Effector memory CD4-positive, alpha-beta T cell (primary cell): ENCODE data around the gene LGALS7B.

Experiments used
- DNase-seq, 3 donors: peaks; one replicate each; pipeline ENCODE4 v3.0.0-alpha.2; 2020
- H3K27ac ChIP-seq: 2 replicates; pipeline ENCODE4 v1.7.0; 2013; ENCODE audit warnings: mild to moderate bottlenecking, low read length, moderate library complexity; ENCODE audit not compliant: insufficient read depth, poor library complexity, severe bottlenecking
- H3K27me3 ChIP-seq: replicated peaks from 2 replicates; pipeline ENCODE4 v1.7.0; 2013; ENCODE audit warnings: mild to moderate bottlenecking, low read length; ENCODE audit not compliant: insufficient read depth, control insufficient read depth, poor library complexity, severe bottlenecking
- H3K36me3 ChIP-seq: 2 replicates; pipeline ENCODE4 v1.7.0; 2013; ENCODE audit warnings: mild to moderate bottlenecking, low read length, moderate library complexity; ENCODE audit not compliant: control insufficient read depth, insufficient read depth
- H3K4me1 ChIP-seq: 2 replicates; pipeline ENCODE4 v1.7.0; 2013; ENCODE audit warnings: low read length, mild to moderate bottlenecking; ENCODE audit not compliant: control insufficient read depth, insufficient read depth, poor library complexity, severe bottlenecking
- H3K4me3 ChIP-seq: 2 replicates; pipeline ENCODE4 v1.7.0; 2013; ENCODE audit warnings: low read length, low read depth, mild to moderate bottlenecking; ENCODE audit not compliant: insufficient read depth, poor library complexity, severe bottlenecking
- H3K9me3 ChIP-seq: 2 replicates; pipeline ENCODE4 v1.7.0; 2013; ENCODE audit warnings: mild to moderate bottlenecking, low read length, moderate library complexity; ENCODE audit not compliant: control insufficient read depth

LGALS7B gene

DNA sequence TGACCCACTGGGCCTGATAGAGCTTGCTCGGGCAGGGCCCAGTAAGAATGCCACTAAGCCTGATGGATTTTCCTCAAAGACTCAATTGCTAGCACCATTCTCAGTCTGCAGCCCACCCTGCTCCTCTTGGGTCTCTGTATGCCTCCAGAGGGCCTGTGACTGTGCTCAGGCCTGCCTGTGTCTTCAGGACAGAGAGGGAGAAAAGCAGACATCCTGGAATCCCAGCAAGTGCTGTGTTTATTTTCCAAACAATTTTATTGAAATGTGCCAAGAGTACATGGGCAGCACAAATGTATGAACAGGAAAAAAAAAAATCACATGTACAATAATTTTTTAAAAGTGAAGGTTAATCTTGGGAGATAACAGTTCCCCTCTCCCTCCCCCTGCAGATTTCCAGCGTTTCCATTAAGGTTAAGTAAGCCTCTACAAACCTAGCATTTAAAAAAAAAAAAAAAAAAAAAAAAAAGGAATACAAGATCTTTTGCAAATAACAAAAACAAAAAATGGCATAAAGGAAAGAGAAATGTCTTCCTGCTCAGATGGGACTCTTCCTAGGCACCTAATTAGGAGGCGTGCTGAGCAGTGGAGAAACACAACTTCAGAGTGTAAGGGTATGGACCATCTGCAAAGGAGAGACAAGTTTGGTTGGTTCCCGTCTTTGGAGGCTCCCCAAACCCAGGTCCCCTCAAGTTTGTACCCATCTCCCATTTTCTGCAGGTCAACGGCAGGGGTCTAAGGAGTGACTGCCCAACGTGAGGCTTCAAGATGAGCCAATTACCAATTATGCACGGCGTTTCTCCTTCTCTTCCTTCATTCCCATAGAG, 47.4 kb downstream of the LGALS7B start:
- Histone ChIP-seq H3K4me3 (no peak overlapping the region), H3K27me3 (no peaks in the 10 kb centered on the region), H3K27ac (no peak overlapping the region), H3K9me3 (no peaks in the 10 kb centered on the region), H3K36me3 (peaks cover 57% of the 10 kb centered on the region), H3K4me1 (peaks cover 9% of the 10 kb centered on the region)
- no peak for DNase-seq

DNA sequence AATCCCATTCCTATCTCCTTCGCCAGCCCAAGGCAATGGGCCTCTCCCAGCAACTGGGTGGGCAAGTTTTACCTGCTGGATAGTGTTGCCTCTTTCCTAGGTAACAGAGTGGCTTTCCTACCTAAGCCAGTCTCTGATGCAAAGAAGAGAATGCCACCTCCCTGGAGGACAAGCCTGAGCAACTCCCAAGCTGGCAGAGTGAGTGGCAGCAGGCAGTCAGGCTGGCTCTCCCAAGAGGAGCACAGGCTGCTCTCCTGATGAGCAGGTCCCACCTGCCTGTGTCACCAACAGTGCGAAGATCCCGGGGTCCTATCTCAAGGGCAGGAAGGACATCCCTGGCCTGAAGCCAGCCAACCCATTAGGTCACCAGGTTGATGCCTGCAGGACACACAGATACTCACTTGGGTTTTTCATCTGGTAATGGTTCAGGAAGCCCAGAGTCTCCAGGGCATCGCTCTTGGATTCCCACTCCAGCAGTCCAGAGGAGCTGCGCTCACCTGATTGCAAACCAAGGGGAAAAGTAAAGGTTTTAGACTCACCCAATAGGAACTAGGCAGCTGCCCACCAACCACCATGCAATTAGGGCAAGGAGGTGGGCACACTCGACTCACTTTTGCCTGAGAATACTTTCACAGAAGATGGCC, 48.1 kb downstream of the LGALS7B start:
- no peak overlapping the region for H3K27ac ChIP-seq
- H3K27me3 ChIP-seq: no peaks in the 10 kb centered on the region
- peaks cover 15% of the 10 kb centered on the region for H3K4me1 ChIP-seq
- no peak for DNase-seq
- no peaks in the 10 kb centered on the region for H3K9me3 ChIP-seq
- peaks cover 58% of the 10 kb centered on the region for H3K36me3 ChIP-seq
- no peak overlapping the region for H3K4me3 ChIP-seq

DNA sequence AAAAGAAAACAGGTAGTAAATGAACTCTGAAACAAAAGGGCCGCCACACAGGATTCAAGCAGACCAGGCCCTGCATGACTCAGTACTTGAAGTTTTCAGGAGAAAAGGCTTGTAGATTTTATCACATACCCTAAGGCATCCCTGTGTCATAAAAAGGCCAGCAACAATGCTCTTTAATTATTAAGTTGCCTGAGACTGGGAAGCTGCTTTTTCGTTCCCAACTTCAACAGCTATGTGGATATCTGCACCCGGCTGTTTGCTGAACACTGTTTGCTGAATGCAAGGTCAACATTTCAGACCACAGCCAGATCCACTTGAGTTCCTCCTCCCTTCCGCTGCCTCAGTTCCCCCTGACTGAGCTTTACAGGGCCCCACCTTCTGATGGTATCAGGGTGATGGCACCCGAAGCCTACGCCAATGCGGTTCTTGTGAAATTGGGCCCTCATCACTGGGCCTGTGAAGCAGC, 48.7 kb downstream of the LGALS7B start:
- no peak overlapping the region for H3K27ac ChIP-seq
- H3K4me1 ChIP-seq: peaks cover 17% of the 10 kb centered on the region
- no peak for DNase-seq

DNA sequence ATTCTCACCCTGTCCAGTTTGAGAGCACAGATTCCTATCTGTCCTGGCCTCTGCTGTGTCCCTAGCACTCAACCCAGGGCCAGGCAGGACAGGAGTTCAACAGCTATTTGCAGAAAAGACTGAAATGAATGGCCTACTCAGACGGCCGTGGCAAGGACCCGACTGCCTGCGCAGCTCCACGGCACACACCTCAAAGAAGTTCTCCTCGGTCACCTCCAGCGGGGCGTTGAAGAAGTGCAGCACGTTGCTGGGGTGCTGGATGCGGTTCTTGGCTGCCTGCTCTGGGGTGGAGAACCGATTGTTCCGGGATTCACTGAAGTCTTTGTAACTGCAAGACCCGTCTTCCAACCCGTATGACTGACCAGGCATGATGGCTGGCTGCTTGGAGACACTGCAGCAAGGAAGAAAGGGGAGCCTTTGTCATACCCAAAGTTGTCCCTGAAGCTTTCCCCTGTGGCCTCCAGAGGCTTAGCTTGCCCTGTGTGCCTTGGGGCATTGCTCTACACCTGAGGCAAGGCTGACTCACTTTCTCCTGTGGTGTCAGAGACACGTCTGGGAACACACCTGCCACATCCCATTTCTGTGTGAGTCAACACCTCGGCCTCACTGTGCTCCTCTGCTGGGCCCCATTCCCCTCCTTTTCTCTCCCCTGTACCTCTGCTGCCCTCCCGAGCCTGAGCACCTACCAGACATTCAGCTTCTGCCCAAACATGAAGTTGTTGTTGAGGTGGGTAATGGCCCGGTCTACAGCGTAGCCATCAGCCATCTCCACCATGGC, 49.4 kb downstream of the LGALS7B start:
- H3K27me3 ChIP-seq: no peaks in the 10 kb centered on the region
- no peaks in the 10 kb centered on the region for H3K9me3 ChIP-seq
- H3K27ac ChIP-seq: peak overlapping the region; percentile 14
- H3K4me3 ChIP-seq: no peak overlapping the region
- peaks cover 24% of the 10 kb centered on the region for H3K4me1 ChIP-seq
- DNase-seq: no peak
- H3K36me3 ChIP-seq: peaks cover 67% of the 10 kb centered on the region

More for the DNA sequence above, 48.7 kb downstream of the LGALS7B start:
- Histone ChIP-seq H3K4me3 (no peak overlapping the region), H3K9me3 (no peaks in the 10 kb centered on the region), H3K27me3 (no peaks in the 10 kb centered on the region), H3K36me3 (peaks cover 60% of the 10 kb centered on the region)

DNA sequence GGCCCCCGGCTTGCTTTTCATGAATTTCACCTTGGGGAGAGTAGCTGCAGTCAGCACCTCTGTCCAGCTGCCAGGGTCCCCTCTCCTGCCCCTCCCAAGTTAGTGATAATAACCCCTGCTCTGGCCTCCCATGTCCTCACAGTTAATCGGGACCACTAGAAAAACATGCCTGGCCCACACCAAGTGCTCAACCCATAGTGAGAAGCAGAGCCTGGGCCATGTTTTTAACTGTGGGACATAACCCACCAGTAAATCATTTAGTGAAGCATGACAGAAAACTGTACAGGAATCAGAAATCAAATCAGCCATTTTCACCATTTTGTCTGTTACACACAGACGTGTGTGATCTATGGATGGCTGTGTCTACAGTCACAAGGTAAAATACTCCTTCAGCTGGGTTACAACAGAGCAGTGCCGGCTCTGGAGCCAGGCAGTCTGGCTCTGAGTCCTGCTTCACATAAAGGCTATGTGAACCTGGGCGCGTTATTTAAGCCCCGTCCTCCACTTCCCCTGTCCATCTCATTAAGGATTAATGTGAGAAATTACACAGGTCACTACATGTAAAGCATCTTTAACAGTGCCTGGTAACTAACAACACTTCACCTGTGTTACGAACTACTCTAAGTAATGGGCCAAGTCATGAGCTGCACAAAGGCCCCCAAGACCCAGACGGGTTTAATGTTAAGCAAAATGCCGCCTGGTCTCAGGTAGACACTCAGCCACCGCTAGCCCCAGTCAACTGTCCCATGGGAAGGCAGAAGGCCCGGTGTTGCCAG, 50.2 kb downstream of the LGALS7B start:
- no peak for DNase-seq
- Histone ChIP-seq H3K27me3 (no peaks in the 10 kb centered on the region), H3K4me3 (no peak overlapping the region), H3K9me3 (no peaks in the 10 kb centered on the region), H3K36me3 (peaks cover 75% of the 10 kb centered on the region), H3K27ac (no peak overlapping the region), H3K4me1 (peaks cover 32% of the 10 kb centered on the region)

DNA sequence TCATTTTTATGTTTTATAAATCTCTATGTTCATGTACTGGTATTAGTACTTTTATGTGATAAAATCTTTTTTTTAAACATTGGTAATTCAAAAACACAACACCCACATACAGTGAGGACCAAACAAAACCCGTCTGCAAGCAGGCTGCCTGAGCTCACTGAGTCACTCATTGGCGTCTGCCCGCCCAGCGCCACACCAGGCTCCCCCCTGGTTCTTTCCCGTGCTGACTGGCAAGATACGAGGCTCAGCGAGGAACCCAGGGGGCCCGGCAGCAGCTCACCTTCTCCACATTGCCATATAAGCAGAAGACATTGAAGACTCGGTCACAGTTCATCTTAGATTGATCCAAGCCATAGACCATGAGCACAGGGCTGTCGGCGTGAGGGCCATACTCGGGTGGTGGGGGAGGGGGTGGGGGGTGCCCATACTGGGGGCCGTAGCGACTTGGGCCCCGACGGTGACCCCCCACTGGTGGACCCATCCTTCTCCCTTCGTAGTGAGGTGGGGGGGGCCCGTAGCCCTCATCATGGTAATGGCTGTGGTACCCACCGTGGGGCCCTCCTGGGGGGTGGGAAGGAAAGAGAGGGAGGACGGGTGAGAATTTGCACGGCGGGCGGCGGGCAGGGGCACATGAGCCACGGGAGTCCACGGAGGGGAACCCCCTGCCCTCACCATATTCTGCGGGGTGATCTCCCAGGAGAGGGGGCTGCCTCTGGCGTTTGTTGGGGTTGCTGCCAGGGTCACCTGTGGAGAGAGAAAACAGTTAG, 51.0 kb downstream of the LGALS7B start:
- DNase-seq: no peak
- Histone ChIP-seq H3K36me3 (peaks cover 83% of the 10 kb centered on the region), H3K27me3 (no peaks in the 10 kb centered on the region), H3K27ac (no peak overlapping the region), H3K4me1 (peaks cover 40% of the 10 kb centered on the region), H3K9me3 (no peaks in the 10 kb centered on the region), H3K4me3 (no peak overlapping the region)

DNA sequence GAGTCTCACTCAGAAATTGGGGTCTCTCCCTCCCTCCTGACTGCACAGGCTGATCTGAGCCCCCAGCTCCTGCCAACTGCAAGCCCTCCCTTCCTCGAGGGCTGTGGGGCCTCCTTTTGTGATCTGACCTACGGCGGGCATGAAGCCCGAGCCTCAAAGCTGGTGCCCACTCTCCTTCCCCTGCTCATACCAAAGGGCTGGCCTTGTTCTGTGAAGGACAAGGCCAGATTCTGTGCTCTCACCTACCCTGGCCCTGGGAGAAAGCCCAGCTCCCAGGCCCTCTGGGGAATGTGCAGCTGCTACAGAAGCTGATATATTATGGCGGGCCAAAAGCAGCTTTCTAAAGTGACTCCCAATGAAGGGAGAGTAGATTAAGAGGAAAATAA, 51.6 kb downstream of the LGALS7B start:
- H3K9me3 ChIP-seq: no peaks in the 10 kb centered on the region
- peak overlapping the region; percentile 59 for H3K27ac ChIP-seq
- no peak for DNase-seq
- H3K4me3 ChIP-seq: no peak overlapping the region
- peaks cover 40% of the 10 kb centered on the region for H3K4me1 ChIP-seq
- H3K36me3 ChIP-seq: peaks cover 87% of the 10 kb centered on the region
- no peaks in the 10 kb centered on the region for H3K27me3 ChIP-seq
